Measurements from ENCODE around the gene UBE2J1. TPM values are rescaled to one million over a fixed set of nuclear protein-coding genes. Genes with fewer than 3 reads are reported as not detected.
A peak's percentile ranks its signal among the peaks of the same experiment; 100 is the strongest.

The UBE2J1 gene
- total RNA-seq, 1 experiment from 2014 or later, result 23.3 TPM

DNA sequence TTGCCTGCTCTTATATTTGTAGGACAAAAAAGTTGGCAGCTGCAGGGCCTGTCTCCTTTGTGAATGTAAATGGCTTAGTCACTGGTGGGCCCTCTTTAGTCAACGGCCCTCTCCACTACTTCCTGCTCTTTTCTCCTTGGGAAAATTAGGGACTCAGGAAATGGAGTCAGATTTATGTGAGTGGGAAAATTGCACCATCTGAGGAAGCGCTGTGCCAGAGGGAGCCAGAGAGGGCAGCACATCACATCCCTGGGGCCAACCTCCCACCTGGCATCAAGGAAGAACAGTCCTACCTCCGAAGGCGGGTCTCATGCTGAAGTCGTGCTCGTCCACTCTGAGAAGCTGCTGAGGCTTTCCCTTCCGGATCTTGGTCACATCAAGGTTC, 53.1 kb downstream of the UBE2J1 start:
- Histone ChIP-seq H3K9me3 (ENCODE audit: control insufficient read depth in 1 of 2, insufficient read depth in 1 of 2, low read depth in 1 of 2, low read length in 2 of 2) (no peaks in the 10 kb centered on the region; a peak in 1 of 4 replicates), H3K4me1 (ENCODE audit: control insufficient read depth in 1 of 2, insufficient read depth in 2 of 2, low read length in 2 of 2) (peaks cover 20 to 33% of the 10 kb centered on the region in 2 experiments), H2AFZ (ENCODE audit: low read depth, low read length, poor library complexity, severe bottlenecking) (no peak overlapping the region), H3K4me3 (replicated peaks in 1 of 2; ENCODE audit: low read depth in 1 of 2, low read length in 2 of 2) (no peak overlapping the region), H3K36me3 (ENCODE audit: control insufficient read depth in 1 of 2, insufficient read depth in 2 of 2, low read length in 2 of 2) (no peaks in the 10 kb centered on the region), H3K9ac (ENCODE audit: low read length) (no peak overlapping the region), H3K27ac (ENCODE audit: low read depth, low read length) (no peak overlapping the region), H3K9me2 (ENCODE audit: insufficient read depth) (no peaks in the 10 kb centered on the region), H3K79me2 (ENCODE audit: insufficient read depth, low read length) (no peaks in the 10 kb centered on the region), H3K27me3 (ENCODE audit: insufficient read depth, low read length) (peaks cover 11% of the 10 kb centered on the region; the same call in 1 of the 2 replicates), H4K20me1 (ENCODE audit: insufficient read depth) (no peaks in the 10 kb centered on the region), H3K4me2 (ENCODE audit: low read length) (peak overlapping the region; percentile 96)
- ATAC-seq (peak; percentile 67), DNase-seq (ENCODE audit: low read depth, low spot score) (peak; percentile 21)
- no TSS peak for BruUV-seq (replicated peaks)
- POLR2A ChIA-PET, result interaction anchor here (1.1 kb wide), 1 partner anchor 52 kb away, joined by 3 read pairs; no protein-coding TSS in a partner anchor
- TF ChIP-seq CEBPB (IDR thresholded peaks at IDR 0.05; ENCODE audit: low read depth), result peak; percentile 56; the same call in 1 of the 2 replicates
- TF ChIP-seq, protein P1, sequence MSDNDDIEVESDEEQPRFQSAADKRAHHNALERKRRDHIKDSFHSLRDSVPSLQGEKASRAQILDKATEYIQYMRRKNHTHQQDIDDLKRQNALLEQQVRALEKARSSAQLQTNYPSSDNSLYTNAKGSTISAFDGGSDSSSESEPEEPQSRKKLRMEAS (IDR thresholded peaks at IDR 0.05), result 0 out of 2 replicates have a peak, but pooled peaks have one; percentile 13
- TF ChIP-seq, protein P2, sequence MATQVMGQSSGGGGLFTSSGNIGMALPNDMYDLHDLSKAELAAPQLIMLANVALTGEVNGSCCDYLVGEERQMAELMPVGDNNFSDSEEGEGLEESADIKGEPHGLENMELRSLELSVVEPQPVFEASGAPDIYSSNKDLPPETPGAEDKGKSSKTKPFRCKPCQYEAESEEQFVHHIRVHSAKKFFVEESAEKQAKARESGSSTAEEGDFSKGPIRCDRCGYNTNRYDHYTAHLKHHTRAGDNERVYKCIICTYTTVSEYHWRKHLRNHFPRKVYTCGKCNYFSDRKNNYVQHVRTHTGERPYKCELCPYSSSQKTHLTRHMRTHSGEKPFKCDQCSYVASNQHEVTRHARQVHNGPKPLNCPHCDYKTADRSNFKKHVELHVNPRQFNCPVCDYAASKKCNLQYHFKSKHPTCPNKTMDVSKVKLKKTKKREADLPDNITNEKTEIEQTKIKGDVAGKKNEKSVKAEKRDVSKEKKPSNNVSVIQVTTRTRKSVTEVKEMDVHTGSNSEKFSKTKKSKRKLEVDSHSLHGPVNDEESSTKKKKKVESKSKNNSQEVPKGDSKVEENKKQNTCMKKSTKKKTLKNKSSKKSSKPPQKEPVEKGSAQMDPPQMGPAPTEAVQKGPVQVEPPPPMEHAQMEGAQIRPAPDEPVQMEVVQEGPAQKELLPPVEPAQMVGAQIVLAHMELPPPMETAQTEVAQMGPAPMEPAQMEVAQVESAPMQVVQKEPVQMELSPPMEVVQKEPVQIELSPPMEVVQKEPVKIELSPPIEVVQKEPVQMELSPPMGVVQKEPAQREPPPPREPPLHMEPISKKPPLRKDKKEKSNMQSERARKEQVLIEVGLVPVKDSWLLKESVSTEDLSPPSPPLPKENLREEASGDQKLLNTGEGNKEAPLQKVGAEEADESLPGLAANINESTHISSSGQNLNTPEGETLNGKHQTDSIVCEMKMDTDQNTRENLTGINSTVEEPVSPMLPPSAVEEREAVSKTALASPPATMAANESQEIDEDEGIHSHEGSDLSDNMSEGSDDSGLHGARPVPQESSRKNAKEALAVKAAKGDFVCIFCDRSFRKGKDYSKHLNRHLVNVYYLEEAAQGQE (IDR thresholded peaks at IDR 0.05; ENCODE audit: low read depth), result no peak
- peak; percentile 49 for TF ChIP-seq RAD21 (IDR thresholded peaks at IDR 0.05; ENCODE audit: low read depth)
- TF ChIP-seq, protein P3, sequence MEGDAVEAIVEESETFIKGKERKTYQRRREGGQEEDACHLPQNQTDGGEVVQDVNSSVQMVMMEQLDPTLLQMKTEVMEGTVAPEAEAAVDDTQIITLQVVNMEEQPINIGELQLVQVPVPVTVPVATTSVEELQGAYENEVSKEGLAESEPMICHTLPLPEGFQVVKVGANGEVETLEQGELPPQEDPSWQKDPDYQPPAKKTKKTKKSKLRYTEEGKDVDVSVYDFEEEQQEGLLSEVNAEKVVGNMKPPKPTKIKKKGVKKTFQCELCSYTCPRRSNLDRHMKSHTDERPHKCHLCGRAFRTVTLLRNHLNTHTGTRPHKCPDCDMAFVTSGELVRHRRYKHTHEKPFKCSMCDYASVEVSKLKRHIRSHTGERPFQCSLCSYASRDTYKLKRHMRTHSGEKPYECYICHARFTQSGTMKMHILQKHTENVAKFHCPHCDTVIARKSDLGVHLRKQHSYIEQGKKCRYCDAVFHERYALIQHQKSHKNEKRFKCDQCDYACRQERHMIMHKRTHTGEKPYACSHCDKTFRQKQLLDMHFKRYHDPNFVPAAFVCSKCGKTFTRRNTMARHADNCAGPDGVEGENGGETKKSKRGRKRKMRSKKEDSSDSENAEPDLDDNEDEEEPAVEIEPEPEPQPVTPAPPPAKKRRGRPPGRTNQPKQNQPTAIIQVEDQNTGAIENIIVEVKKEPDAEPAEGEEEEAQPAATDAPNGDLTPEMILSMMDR (IDR thresholded peaks at IDR 0.05 in 2 of 3, conservative IDR thresholded peaks at IDR 0.05 in 1 of 3; ENCODE audit: borderline replicate concordance in 1 of 3, insufficient read depth in 1 of 3, low read depth in 2 of 3, low read length in 2 of 3), result peak; percentile 30 to 68 (median 66); a peak in 5 of 6 replicates
- intact Hi-C loops (cut with micrococcal nuclease), result loop anchor here (5.0 kb wide), 1 partner anchor 53 kb away; the partner anchor contains the start of gene UBE2J1
- CTCF ChIA-PET, result interaction anchor here (1.0 to 2.2 kb wide), 5 partner anchors 17 to 317 kb away, joined by 3 to 7 read pairs (median 6); no protein-coding TSS in a partner anchor
- RAD21 ChIA-PET (ENCODE audit: low non-redundant PET in 1 of 2, low total read pairs in 2 of 2, uncharacterized antibody in 2 of 2, unreplicated experiment in 2 of 2), result interaction anchor here in 1 of 2 experiments (0.6 kb wide), 1 partner anchor 33 kb away, joined by 3 read pairs; no protein-coding TSS in a partner anchor
